GM10847 (cell line): ENCODE measurements around the gene KDELR3.

Experiments used
- POLR2A ChIP-seq: IDR thresholded peaks from 2 replicates; pipeline ENCODE4 v1.6.1; 2011; ENCODE audit not compliant: insufficient read length; ENCODE audit errors: extremely low read depth

Gene KDELR3

GRCh38 chr22:38450234-38450797, 17.6 kb upstream of the KDELR3 start:
- TF ChIP-seq POLR2A, result no peak

- no peak for TF ChIP-seq POLR2A
Observed at GRCh38 chr22:38451404-38451803, 16.5 kb upstream of the KDELR3 start.

- no peak for TF ChIP-seq POLR2A
Observed at GRCh38 chr22:38451864-38452263, 16.0 kb upstream of the KDELR3 start.

GRCh38 chr22:38452373-38453065, 15.4 kb upstream of the KDELR3 start:
- no peak for TF ChIP-seq POLR2A

- no peak for TF ChIP-seq POLR2A
Observed at GRCh38 chr22:38453066-38453672, 14.7 kb upstream of the KDELR3 start.

GRCh38 chr22:38453996-38454352, 13.9 kb upstream of the KDELR3 start:
- TF ChIP-seq POLR2A, result no peak

GRCh38 chr22:38454353-38455075, 13.4 kb upstream of the KDELR3 start:
- TF ChIP-seq POLR2A, result no peak

GRCh38 chr22:38455076-38455529, 12.8 kb upstream of the KDELR3 start, which contains the start of gene KCNJ4:
KCNJ4 (minus strand) TSS chr22:38455199; CDS start chr22:38428132, 27,067 bp downstream.
- TF ChIP-seq POLR2A, result no peak

GRCh38 chr22:38455530-38456271, 12.2 kb upstream of the KDELR3 start:
- no peak for TF ChIP-seq POLR2A

- no peak for TF ChIP-seq POLR2A
Observed at GRCh38 chr22:38456272-38456835, 11.5 kb upstream of the KDELR3 start.

- TF ChIP-seq POLR2A, result no peak
Observed at GRCh38 chr22:38456841-38457699, 10.8 kb upstream of the KDELR3 start.

GRCh38 chr22:38460426-38460840, 7.5 kb upstream of the KDELR3 start:
- TF ChIP-seq POLR2A, result no peak

GRCh38 chr22:38461057-38461413, 6.9 kb upstream of the KDELR3 start:
- no peak for TF ChIP-seq POLR2A
